ENCODE data around the gene MAGEA10.

DNA sequence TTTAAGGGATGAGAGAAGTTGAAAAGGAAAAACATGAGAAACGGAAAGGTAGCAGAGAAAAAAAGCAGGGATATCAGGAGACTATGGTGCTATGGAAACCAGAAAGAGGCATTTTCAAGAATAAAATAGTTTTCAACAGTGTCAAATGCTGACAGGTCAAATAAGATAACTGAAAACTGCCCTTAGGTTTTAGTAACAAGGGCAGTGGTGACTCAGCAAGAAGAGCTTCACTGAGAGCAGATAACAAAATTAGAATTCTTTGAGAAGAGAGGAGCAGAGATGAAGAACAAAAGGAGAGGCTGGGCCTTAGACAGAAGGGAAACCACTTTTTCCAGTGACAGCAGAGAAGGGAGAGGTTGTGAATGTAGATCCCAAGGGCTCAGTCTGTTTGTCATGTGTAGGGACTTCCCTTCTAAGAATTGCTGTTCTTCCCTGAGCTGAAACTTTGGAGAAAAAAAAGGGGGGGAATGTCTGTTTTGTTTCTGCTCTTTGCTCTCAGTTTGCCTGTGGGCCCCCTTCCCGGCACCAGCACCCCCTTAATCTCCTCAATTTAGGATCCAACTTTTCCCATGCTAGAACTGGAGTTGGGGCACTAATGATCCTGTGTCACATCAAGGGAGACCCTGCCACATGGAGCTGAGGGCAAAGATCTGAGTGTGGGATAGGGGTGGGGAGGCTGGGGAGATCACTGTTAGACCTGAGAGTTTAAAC, 26.8 kb upstream of the MAGEA10 start:
- TF ChIP-seq, protein P1, sequence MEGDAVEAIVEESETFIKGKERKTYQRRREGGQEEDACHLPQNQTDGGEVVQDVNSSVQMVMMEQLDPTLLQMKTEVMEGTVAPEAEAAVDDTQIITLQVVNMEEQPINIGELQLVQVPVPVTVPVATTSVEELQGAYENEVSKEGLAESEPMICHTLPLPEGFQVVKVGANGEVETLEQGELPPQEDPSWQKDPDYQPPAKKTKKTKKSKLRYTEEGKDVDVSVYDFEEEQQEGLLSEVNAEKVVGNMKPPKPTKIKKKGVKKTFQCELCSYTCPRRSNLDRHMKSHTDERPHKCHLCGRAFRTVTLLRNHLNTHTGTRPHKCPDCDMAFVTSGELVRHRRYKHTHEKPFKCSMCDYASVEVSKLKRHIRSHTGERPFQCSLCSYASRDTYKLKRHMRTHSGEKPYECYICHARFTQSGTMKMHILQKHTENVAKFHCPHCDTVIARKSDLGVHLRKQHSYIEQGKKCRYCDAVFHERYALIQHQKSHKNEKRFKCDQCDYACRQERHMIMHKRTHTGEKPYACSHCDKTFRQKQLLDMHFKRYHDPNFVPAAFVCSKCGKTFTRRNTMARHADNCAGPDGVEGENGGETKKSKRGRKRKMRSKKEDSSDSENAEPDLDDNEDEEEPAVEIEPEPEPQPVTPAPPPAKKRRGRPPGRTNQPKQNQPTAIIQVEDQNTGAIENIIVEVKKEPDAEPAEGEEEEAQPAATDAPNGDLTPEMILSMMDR (IDR thresholded peaks at IDR 0.05) = no peak
- TF ChIP-seq POLR2A (IDR thresholded peaks at IDR 0.05) = no peak
